HepG2 (cell line): Measurements from ENCODE around the gene ANO2. TPM values are rescaled to one million over a fixed set of nuclear protein-coding genes. Genes with fewer than 3 reads are reported as not detected.

Source experiments
- ATF7 ChIP-seq, 2 experiments: fragments of 450-650 bp in 1 of 2; sonication (generic) in 1 of 2; formaldehyde crosslinking in 1 of 2; IDR thresholded peaks; 2 replicates each; pipeline versions ENCODE4 v1.4.0 to v1.6.1; 2016 to 2020; ENCODE audit warnings: antibody characterized with exemption in 1 of 2, mild to moderate bottlenecking in 1 of 2, missing genetic modification reagents in 1 of 2
- GTF2F1 ChIP-seq: fragments of 150-350 bp; IDR thresholded peaks from 2 replicates; pipeline ENCODE4 v1.6.1; 2014; ENCODE audit warnings: low read length
- HNF4G ChIP-seq, 2 experiments: sonication (generic) in 1 of 2; formaldehyde crosslinking in 1 of 2; IDR thresholded peaks; 2 replicates each; pipeline versions ENCODE4 v1.4.0 to v1.6.1; 2011 to 2020; ENCODE audit warnings: borderline replicate concordance in 2 of 2, low read depth in 2 of 2, mild to moderate bottlenecking in 2 of 2, low read length in 1 of 2, missing genetic modification reagents in 1 of 2, moderate library complexity in 1 of 2
- HOXA3 ChIP-seq: sonication (generic); formaldehyde crosslinking; IDR thresholded peaks from 2 replicates; pipeline ENCODE4 v1.5.0; 2020; ENCODE audit warnings: missing genetic modification reagents
- ONECUT2 ChIP-seq: sonication (generic); formaldehyde crosslinking; IDR thresholded peaks from 2 replicates; pipeline ENCODE4 v1.4.0; 2020; ENCODE audit warnings: missing genetic modification reagents
- SMAD1 ChIP-seq: sonication (generic); formaldehyde crosslinking; IDR thresholded peaks from 2 replicates; pipeline ENCODE4 v1.4.0; 2020; ENCODE audit warnings: missing genetic modification reagents, low read depth, mild to moderate bottlenecking, borderline replicate concordance
- ZNF121 ChIP-seq: sonication (generic); formaldehyde crosslinking; IDR thresholded peaks from 2 replicates; pipeline ENCODE4 v1.5.0; 2020; ENCODE audit warnings: mild to moderate bottlenecking, missing genetic modification reagents
- ZNF513 ChIP-seq: sonication (generic); formaldehyde crosslinking; conservative IDR thresholded peaks from 2 replicates; pipeline ENCODE4 v1.5.0; 2020; ENCODE audit warnings: missing genetic modification reagents
- ZNF670 ChIP-seq: sonication (generic); formaldehyde crosslinking; IDR thresholded peaks from 2 replicates; pipeline ENCODE4 v1.8.0; 2022; ENCODE audit warnings: mild to moderate bottlenecking, missing genetic modification reagents, borderline replicate concordance
- ZNF678 ChIP-seq: sonication (generic); formaldehyde crosslinking; IDR thresholded peaks from 2 replicates; pipeline ENCODE4 v1.4.0; 2020; ENCODE audit warnings: mild to moderate bottlenecking, missing genetic modification reagents
- polyA plus RNA-seq, 8 experiments: library from polyadenylated mRNA; depleted of rRNA in 3 of 8; stranded (reverse) in 7 of 8; unstranded in 1 of 8; fragments of >200 nt; fragmentation: Illumina TruSeq in 4 of 8; extraction: Trizol in 4 of 8; gene quantifications; 2 replicates each; pipeline versions ENCODE4 v1.2.1 to v1.2.3, GENCODE V29; 2011 to 2016; ENCODE audit warnings: low read depth in 4 of 8, missing spikeins in 1 of 8, mixed read lengths in 1 of 8; ENCODE audit not compliant: insufficient read depth in 1 of 8
- total RNA-seq, 5 experiments: library from RNA; depleted of rRNA; stranded (reverse); fragments of >200 nt; fragmentation: Illumina TruSeq; extraction: Trizol; gene quantifications; 2 replicates each; pipeline ENCODE4 v1.2.3, GENCODE V29; 2016; ENCODE audit warnings: low read depth in 1 of 5
- TF ChIP-seq, protein P1 (sequence below): sonication (generic); formaldehyde crosslinking; IDR thresholded peaks from 2 replicates; pipeline ENCODE4 v1.4.0; 2020; ENCODE audit warnings: missing genetic modification reagents, borderline replicate concordance

Gene ANO2
- total and polyA plus RNA-seq, 2 of the 13 experiments (the other 11 are each of a cell fraction or from before 2014, with no cell fraction given): 0.18 TPM; not detected in 1

- TF ChIP-seq HNF4G (IDR thresholded peaks at IDR 0.05; ENCODE audit: borderline replicate concordance, low read depth, low read length) (no peak), HNF4G (CRISPR knock-in tag; IDR thresholded peaks at IDR 0.05; ENCODE audit: borderline replicate concordance, low read depth) (no peak), ONECUT2 (CRISPR knock-in tag) (no peak), ZNF121 (CRISPR knock-in tag) (no peak), ATF7 (IDR thresholded peaks at IDR 0.05) (no peak), ATF7 (CRISPR knock-in tag; IDR thresholded peaks at IDR 0.05) (no peak), GTF2F1 (no peak), ZNF670 (no peak), ZNF513 (CRISPR knock-in tag) (no peak), SMAD1 (CRISPR knock-in tag) (no peak), HOXA3 (CRISPR knock-in tag) (no peak), ZNF678 (CRISPR knock-in tag) (no peak)
- TF ChIP-seq, protein P1, sequence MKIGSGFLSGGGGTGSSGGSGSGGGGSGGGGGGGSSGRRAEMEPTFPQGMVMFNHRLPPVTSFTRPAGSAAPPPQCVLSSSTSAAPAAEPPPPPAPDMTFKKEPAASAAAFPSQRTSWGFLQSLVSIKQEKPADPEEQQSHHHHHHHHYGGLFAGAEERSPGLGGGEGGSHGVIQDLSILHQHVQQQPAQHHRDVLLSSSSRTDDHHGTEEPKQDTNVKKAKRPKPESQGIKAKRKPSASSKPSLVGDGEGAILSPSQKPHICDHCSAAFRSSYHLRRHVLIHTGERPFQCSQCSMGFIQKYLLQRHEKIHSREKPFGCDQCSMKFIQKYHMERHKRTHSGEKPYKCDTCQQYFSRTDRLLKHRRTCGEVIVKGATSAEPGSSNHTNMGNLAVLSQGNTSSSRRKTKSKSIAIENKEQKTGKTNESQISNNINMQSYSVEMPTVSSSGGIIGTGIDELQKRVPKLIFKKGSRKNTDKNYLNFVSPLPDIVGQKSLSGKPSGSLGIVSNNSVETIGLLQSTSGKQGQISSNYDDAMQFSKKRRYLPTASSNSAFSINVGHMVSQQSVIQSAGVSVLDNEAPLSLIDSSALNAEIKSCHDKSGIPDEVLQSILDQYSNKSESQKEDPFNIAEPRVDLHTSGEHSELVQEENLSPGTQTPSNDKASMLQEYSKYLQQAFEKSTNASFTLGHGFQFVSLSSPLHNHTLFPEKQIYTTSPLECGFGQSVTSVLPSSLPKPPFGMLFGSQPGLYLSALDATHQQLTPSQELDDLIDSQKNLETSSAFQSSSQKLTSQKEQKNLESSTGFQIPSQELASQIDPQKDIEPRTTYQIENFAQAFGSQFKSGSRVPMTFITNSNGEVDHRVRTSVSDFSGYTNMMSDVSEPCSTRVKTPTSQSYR (CRISPR knock-in tag): no peak
Observed at GRCh38 chr12:5621329-5621728, 323.7 kb downstream of the ANO2 start (continued).
